Measurements from ENCODE around the gene COL27A1. TPM values are rescaled to one million over a fixed set of nuclear protein-coding genes. Genes with fewer than 3 reads are reported as not detected.

The COL27A1 gene
- total and polyA plus RNA-seq, 2 donors (not counting 1 experiment from before 2014, with no cell fraction given) = 0.16 to 0.27 TPM

- Mint-ChIP-seq H3K4me1 (no peaks in the 10 kb centered on the region), H3K9me3 (ENCODE audit: insufficient read depth) (no peaks in the 10 kb centered on the region), H3K27me3 (peaks cover 10% of the 10 kb centered on the region), H3K4me3 (no peak overlapping the region), H3K27ac (no peak overlapping the region)
- Histone ChIP-seq H4K20me1 (ENCODE audit: control insufficient read depth, insufficient read depth, low read length, poor library complexity, severe bottlenecking) (no peaks in the 10 kb centered on the region), H3K4me3 (ENCODE audit: control extremely low read depth in 1 of 5, extremely low read depth in 1 of 5, insufficient read depth in 1 of 5, low read depth in 2 of 5, low read length in 4 of 5) (no peak overlapping the region), H3K27me3 (replicated peaks in 1 of 4; ENCODE audit: control extremely low read depth in 1 of 4, control insufficient read depth in 3 of 4, insufficient read depth in 4 of 4, low read length in 3 of 4) (no peaks in the 10 kb centered on the region), H2AFZ (ENCODE audit: insufficient read depth, low read depth, low read length, poor library complexity, severe bottlenecking) (no peak overlapping the region), H3K9me3 (ENCODE audit: control extremely low read depth in 1 of 3, control insufficient read depth in 2 of 3, insufficient read depth in 1 of 3, low read length in 2 of 3) (peaks cover 0 to 14% (median 3%) of the 10 kb centered on the region in 3 donors), H3K79me2 (ENCODE audit: control insufficient read depth, insufficient read depth, low read length) (no peaks in the 10 kb centered on the region), H3K36me3 (replicated peaks in 1 of 2; ENCODE audit: control extremely low read depth in 1 of 2, control insufficient read depth in 1 of 2, extremely low read depth in 1 of 2, insufficient read depth in 2 of 2, low read length in 1 of 2) (no peaks in the 10 kb centered on the region), H3K9ac (ENCODE audit: low read length) (no peak overlapping the region), H3K27ac (ENCODE audit: low read length in 2 of 2) (no peak overlapping the region), H3K4me1 (ENCODE audit: control insufficient read depth in 2 of 2, insufficient read depth in 2 of 2, low read length in 2 of 2) (no peaks in the 10 kb centered on the region), H3K4me2 (replicated peaks; ENCODE audit: low read depth, low read length, poor library complexity, severe bottlenecking) (no peak overlapping the region)
- 94% methylated on average over 6 of the region's 8 CpGs for WGBS (ENCODE audit: insufficient coverage)
- ATAC-seq (ENCODE audit: low read depth) (no peak), DNase-seq (no peak)
- ChIA-PET CTCF (no interaction called here), POLR2A (no interaction called here)
- TF ChIP-seq CTCF (IDR thresholded peaks at IDR 0.05) = no peak
- TF ChIP-seq EZH2 (IDR thresholded peaks at IDR 0.05; ENCODE audit: borderline replicate concordance, insufficient read depth, low read depth, low read length, poor library complexity, severe bottlenecking) = no peak
- intact Hi-C loops (cut with micrococcal nuclease) = no loop called here
Observed at GRCh38 chr9:114314881-114315722, 159.8 kb downstream of the COL27A1 start.

- Mint-ChIP-seq H3K9me3 (ENCODE audit: insufficient read depth) (no peaks in the 10 kb centered on the region), H3K27ac (no peak overlapping the region), H3K27me3 (peaks cover 10% of the 10 kb centered on the region), H3K4me1 (no peaks in the 10 kb centered on the region), H3K4me3 (no peak overlapping the region)
- peaks cover 0 to 14% (median 3%) of the 10 kb centered on the region in 3 donors for H3K9me3 ChIP-seq (ENCODE audit: control extremely low read depth in 1 of 3, control insufficient read depth in 2 of 3, insufficient read depth in 1 of 3, low read length in 2 of 3)
- WGBS (ENCODE audit: insufficient coverage) = 86% methylated on average over 5 of the region's 8 CpGs
- no peak for TF ChIP-seq CTCF (IDR thresholded peaks at IDR 0.05)
- no peak for TF ChIP-seq EZH2 (IDR thresholded peaks at IDR 0.05; ENCODE audit: borderline replicate concordance, insufficient read depth, low read depth, low read length, poor library complexity, severe bottlenecking)
- no peak overlapping the region for H3K4me2 ChIP-seq (replicated peaks; ENCODE audit: low read depth, low read length, poor library complexity, severe bottlenecking)
- peaks cover 0 to 5% (median 0%) of the 10 kb centered on the region in 4 experiments for H3K27me3 ChIP-seq (replicated peaks in 1 of 4; ENCODE audit: control extremely low read depth in 1 of 4, control insufficient read depth in 3 of 4, insufficient read depth in 4 of 4, low read length in 3 of 4)
- ChIA-PET CTCF (interaction anchor here (1.4 kb wide), 1 partner anchor 90 kb away, joined by 5 read pairs; no protein-coding TSS in a partner anchor), POLR2A (no interaction called here)
- H2AFZ ChIP-seq (ENCODE audit: insufficient read depth, low read depth, low read length, poor library complexity, severe bottlenecking) = no peak overlapping the region
- H3K4me1 ChIP-seq (ENCODE audit: control insufficient read depth in 2 of 2, insufficient read depth in 2 of 2, low read length in 2 of 2) = no peaks in the 10 kb centered on the region
- no peak overlapping the region for H3K4me3 ChIP-seq (ENCODE audit: control extremely low read depth in 1 of 5, extremely low read depth in 1 of 5, insufficient read depth in 1 of 5, low read depth in 2 of 5, low read length in 4 of 5)
- no peaks in the 10 kb centered on the region for H3K36me3 ChIP-seq (replicated peaks in 1 of 2; ENCODE audit: control extremely low read depth in 1 of 2, control insufficient read depth in 1 of 2, extremely low read depth in 1 of 2, insufficient read depth in 2 of 2, low read length in 1 of 2)
- H3K27ac ChIP-seq (ENCODE audit: low read length in 2 of 2) = no peak overlapping the region
- intact Hi-C loops (cut with micrococcal nuclease) = no loop called here
- ATAC-seq (ENCODE audit: low read depth) = no peak
- DNase-seq = no peak
- no peaks in the 10 kb centered on the region for H3K79me2 ChIP-seq (ENCODE audit: control insufficient read depth, insufficient read depth, low read length)
- H4K20me1 ChIP-seq (ENCODE audit: control insufficient read depth, insufficient read depth, low read length, poor library complexity, severe bottlenecking) = no peaks in the 10 kb centered on the region
- H3K9ac ChIP-seq (ENCODE audit: low read length) = no peak overlapping the region
Observed at GRCh38 chr9:114315723-114316363, 160.5 kb downstream of the COL27A1 start.
